ENCODE measurements around the gene HNRNPLL.
A peak's percentile ranks its signal among the peaks of the same experiment; 100 is the strongest.

HNRNPLL gene

GRCh38 chr2:38591152-38591551 lies 11.6 kb downstream of the HNRNPLL start:
- Histone ChIP-seq H3K4me1 (ENCODE audit: insufficient read depth, insufficient read length) (no peaks in the 10 kb centered on the region), H3K36me3 (ENCODE audit: insufficient read depth, insufficient read length, low read length) (peaks cover 15% of the 10 kb centered on the region), H3K9ac (ENCODE audit: insufficient read length, low read depth) (no peak overlapping the region), H3K9me3 (ENCODE audit: insufficient read depth, low read length) (no peaks in the 10 kb centered on the region), H3K4me3 (ENCODE audit: insufficient read length, low read depth) (no peak overlapping the region), H3K27me3 (ENCODE audit: insufficient read depth, insufficient read length) (no peaks in the 10 kb centered on the region)
- TF ChIP-seq SUZ12 (IDR thresholded peaks at IDR 0.05; ENCODE audit: extremely low read depth, insufficient read depth, insufficient read length): no peak
- TF ChIP-seq ZNF274 (IDR thresholded peaks at IDR 0.05; ENCODE audit: low read depth, low read length): no peak
- DNase-seq (ENCODE audit: low read depth, low spot score): no peak

DNA sequence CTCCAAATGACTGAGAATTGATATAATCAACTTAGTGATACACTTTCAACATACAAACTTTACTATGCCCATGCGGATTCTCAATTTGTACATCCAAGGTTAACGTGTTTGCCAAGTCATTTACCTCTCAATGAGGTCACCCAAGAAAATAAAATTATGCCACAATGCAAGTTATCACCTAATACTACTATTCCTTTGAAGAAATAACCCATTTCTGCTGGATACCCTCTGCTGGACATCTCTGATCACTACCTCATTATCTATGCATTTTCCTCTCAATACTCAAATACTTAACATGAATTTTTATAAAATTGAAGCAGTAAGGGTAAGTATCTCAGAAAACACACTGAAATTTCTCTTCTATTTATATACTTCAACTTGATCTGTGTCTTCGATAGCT lies 12.7 kb downstream of the HNRNPLL start:
- Histone ChIP-seq H3K4me1 (ENCODE audit: insufficient read depth, insufficient read length) (no peaks in the 10 kb centered on the region), H3K4me3 (ENCODE audit: insufficient read length, low read depth) (no peak overlapping the region), H3K9me3 (ENCODE audit: insufficient read depth, low read length) (no peaks in the 10 kb centered on the region), H3K36me3 (ENCODE audit: insufficient read depth, insufficient read length, low read length) (peaks cover 23% of the 10 kb centered on the region), H3K9ac (ENCODE audit: insufficient read length, low read depth) (no peak overlapping the region), H3K27me3 (ENCODE audit: insufficient read depth, insufficient read length) (no peaks in the 10 kb centered on the region)
- DNase-seq (ENCODE audit: low read depth, low spot score): no peak
- TF ChIP-seq ZNF274 (IDR thresholded peaks at IDR 0.05; ENCODE audit: low read depth, low read length) (no peak), YY1 (IDR thresholded peaks at IDR 0.05; ENCODE audit: insufficient read depth, insufficient read length) (no peak), SUZ12 (IDR thresholded peaks at IDR 0.05; ENCODE audit: extremely low read depth, insufficient read depth, insufficient read length) (no peak)

- H3K27me3 ChIP-seq (ENCODE audit: insufficient read depth, insufficient read length): no peaks in the 10 kb centered on the region
- H3K36me3 ChIP-seq (ENCODE audit: insufficient read depth, insufficient read length, low read length): peaks cover 40% of the 10 kb centered on the region
- no peak for TF ChIP-seq YY1 (IDR thresholded peaks at IDR 0.05; ENCODE audit: insufficient read depth, insufficient read length)
- TF ChIP-seq SUZ12 (IDR thresholded peaks at IDR 0.05; ENCODE audit: extremely low read depth, insufficient read depth, insufficient read length): no peak
- TF ChIP-seq ZNF274 (IDR thresholded peaks at IDR 0.05; ENCODE audit: low read depth, low read length): no peak
- no peaks in the 10 kb centered on the region for H3K4me1 ChIP-seq (ENCODE audit: insufficient read depth, insufficient read length)
- H3K9ac ChIP-seq (ENCODE audit: insufficient read length, low read depth): no peak overlapping the region
- no peak overlapping the region for H3K4me3 ChIP-seq (ENCODE audit: insufficient read length, low read depth)
- no peaks in the 10 kb centered on the region for H3K9me3 ChIP-seq (ENCODE audit: insufficient read depth, low read length)
- DNase-seq (ENCODE audit: low read depth, low spot score): no peak
Observed at GRCh38 chr2:38586931-38587330, 15.8 kb downstream of the HNRNPLL start.

DNA sequence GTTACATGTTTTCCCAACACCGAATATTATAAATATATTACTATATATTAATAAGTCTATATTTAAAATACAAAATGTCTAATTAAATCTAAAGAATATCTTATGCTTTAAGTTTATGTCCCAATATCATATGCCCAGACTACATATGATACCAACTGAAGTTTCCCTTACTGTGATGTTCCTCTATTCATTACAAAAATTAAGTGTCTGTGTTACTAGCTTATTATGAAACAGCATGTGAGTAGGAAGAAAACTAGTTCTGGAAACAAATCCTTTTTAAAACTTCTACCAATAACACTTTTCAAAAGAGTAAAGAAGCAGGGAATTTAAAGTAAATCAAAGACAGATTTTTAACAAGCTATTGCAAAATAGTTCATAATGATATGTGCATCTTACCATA lies 17.8 kb downstream of the HNRNPLL start:
- DNase-seq (ENCODE audit: low read depth, low spot score): no peak
- H3K9me3 ChIP-seq (ENCODE audit: insufficient read depth, low read length): no peaks in the 10 kb centered on the region
- H3K9ac ChIP-seq (ENCODE audit: insufficient read length, low read depth): no peak overlapping the region
- H3K4me3 ChIP-seq (ENCODE audit: insufficient read length, low read depth): no peak overlapping the region
- TF ChIP-seq ZNF274 (IDR thresholded peaks at IDR 0.05; ENCODE audit: low read depth, low read length) (no peak), SUZ12 (IDR thresholded peaks at IDR 0.05; ENCODE audit: extremely low read depth, insufficient read depth, insufficient read length) (no peak), YY1 (IDR thresholded peaks at IDR 0.05; ENCODE audit: insufficient read depth, insufficient read length) (no peak)
- no peaks in the 10 kb centered on the region for H3K4me1 ChIP-seq (ENCODE audit: insufficient read depth, insufficient read length)
- H3K36me3 ChIP-seq (ENCODE audit: insufficient read depth, insufficient read length, low read length): peaks cover 44% of the 10 kb centered on the region
- H3K27me3 ChIP-seq (ENCODE audit: insufficient read depth, insufficient read length): no peaks in the 10 kb centered on the region

DNA sequence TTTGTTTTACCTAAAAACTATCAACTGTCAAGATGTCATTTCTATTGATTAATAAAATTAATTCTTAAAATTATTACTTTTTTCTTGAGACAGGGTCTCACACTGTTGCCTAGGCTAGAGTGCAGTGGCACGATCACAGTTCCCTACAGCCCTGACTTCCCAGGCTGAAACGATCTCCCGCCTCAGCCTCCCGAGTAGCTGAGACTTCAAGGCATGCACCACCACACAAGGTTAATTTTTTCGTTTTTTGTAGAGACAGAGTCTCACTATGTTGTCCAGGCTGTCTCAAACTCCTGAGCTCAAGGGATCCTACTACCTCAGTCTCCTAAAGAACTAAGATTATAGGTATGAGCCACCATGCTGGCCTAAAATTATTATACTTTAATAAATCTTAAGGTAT lies 18.7 kb downstream of the HNRNPLL start:
- Histone ChIP-seq H3K4me3 (ENCODE audit: insufficient read length, low read depth) (no peak overlapping the region), H3K36me3 (ENCODE audit: insufficient read depth, insufficient read length, low read length) (peaks cover 44% of the 10 kb centered on the region), H3K9me3 (ENCODE audit: insufficient read depth, low read length) (no peaks in the 10 kb centered on the region), H3K4me1 (ENCODE audit: insufficient read depth, insufficient read length) (no peaks in the 10 kb centered on the region), H3K27me3 (ENCODE audit: insufficient read depth, insufficient read length) (no peaks in the 10 kb centered on the region), H3K9ac (ENCODE audit: insufficient read length, low read depth) (no peak overlapping the region)
- TF ChIP-seq SUZ12 (IDR thresholded peaks at IDR 0.05; ENCODE audit: extremely low read depth, insufficient read depth, insufficient read length) (no peak), ZNF274 (IDR thresholded peaks at IDR 0.05; ENCODE audit: low read depth, low read length) (no peak), YY1 (IDR thresholded peaks at IDR 0.05; ENCODE audit: insufficient read depth, insufficient read length) (no peak)
- no peak for DNase-seq (ENCODE audit: low read depth, low spot score)

GRCh38 chr2:38583524-38583923 lies 19.2 kb downstream of the HNRNPLL start:
- H3K4me1 ChIP-seq (ENCODE audit: insufficient read depth, insufficient read length): no peaks in the 10 kb centered on the region
- DNase-seq (ENCODE audit: low read depth, low spot score): no peak
- no peaks in the 10 kb centered on the region for H3K27me3 ChIP-seq (ENCODE audit: insufficient read depth, insufficient read length)
- H3K36me3 ChIP-seq (ENCODE audit: insufficient read depth, insufficient read length, low read length): peaks cover 44% of the 10 kb centered on the region
- H3K9ac ChIP-seq (ENCODE audit: insufficient read length, low read depth): no peak overlapping the region
- TF ChIP-seq YY1 (IDR thresholded peaks at IDR 0.05; ENCODE audit: insufficient read depth, insufficient read length) (no peak), SUZ12 (IDR thresholded peaks at IDR 0.05; ENCODE audit: extremely low read depth, insufficient read depth, insufficient read length) (no peak), ZNF274 (IDR thresholded peaks at IDR 0.05; ENCODE audit: low read depth, low read length) (no peak)
- H3K9me3 ChIP-seq (ENCODE audit: insufficient read depth, low read length): no peaks in the 10 kb centered on the region
- no peak overlapping the region for H3K4me3 ChIP-seq (ENCODE audit: insufficient read length, low read depth)

- H3K36me3 ChIP-seq (ENCODE audit: insufficient read depth, insufficient read length, low read length): peaks cover 52% of the 10 kb centered on the region
- H3K4me3 ChIP-seq (ENCODE audit: insufficient read length, low read depth): no peak overlapping the region
- H3K4me1 ChIP-seq (ENCODE audit: insufficient read depth, insufficient read length): no peaks in the 10 kb centered on the region
- peak; percentile 84 for DNase-seq (ENCODE audit: low read depth, low spot score)
- no peak overlapping the region for H3K9ac ChIP-seq (ENCODE audit: insufficient read length, low read depth)
- H3K27me3 ChIP-seq (ENCODE audit: insufficient read depth, insufficient read length): no peaks in the 10 kb centered on the region
- TF ChIP-seq YY1 (IDR thresholded peaks at IDR 0.05; ENCODE audit: insufficient read depth, insufficient read length) (no peak), ZNF274 (IDR thresholded peaks at IDR 0.05; ENCODE audit: low read depth, low read length) (no peak), SUZ12 (IDR thresholded peaks at IDR 0.05; ENCODE audit: extremely low read depth, insufficient read depth, insufficient read length) (no peak)
- H3K9me3 ChIP-seq (ENCODE audit: insufficient read depth, low read length): no peaks in the 10 kb centered on the region
Observed at GRCh38 chr2:38581193-38582147, 21.3 kb downstream of the HNRNPLL start.
